Neural progenitor cell (in vitro differentiated cells): ENCODE measurements around the gene HM13. TPM values are rescaled to one million over a fixed set of nuclear protein-coding genes. Genes with fewer than 3 reads are reported as not detected.
"Not testable (repeated sequence)": the region's sequence is repeated elsewhere in the genome, so short reads cannot be mapped to it uniquely, and the experiment has no call there.

Source experiments
- DNase-seq: peaks from one replicate; pipeline ENCODE4 v3.0.0-alpha.2; 2016; ENCODE audit warnings: low spot score
- H2AFZ ChIP-seq: fragments of 200-600 bp; sonication (generic); replicated peaks from 2 replicates; pipeline ENCODE4 v1.6.1; 2016; ENCODE audit warnings: antibody characterized with exemption
- H3F3A ChIP-seq: fragments of 200-600 bp; sonication (generic); 2 replicates; pipeline ENCODE4 v1.6.1; 2016; ENCODE audit warnings: antibody characterized with exemption, low read depth
- H3K27ac ChIP-seq: fragments of 200-600 bp; sonication (generic); 2 replicates; pipeline ENCODE4 v1.5.1; 2016; ENCODE audit warnings: mild to moderate bottlenecking
- H3K27me3 ChIP-seq: fragments of 200-600 bp; sonication (generic); 2 replicates; pipeline ENCODE4 v1.6.1; 2016; ENCODE audit warnings: mild to moderate bottlenecking, moderate library complexity
- H3K36me3 ChIP-seq: fragments of 200-600 bp; sonication (generic); 2 replicates; pipeline ENCODE4 v1.5.1; 2016
- H3K4me1 ChIP-seq: fragments of 200-600 bp; sonication (generic); 2 replicates; pipeline ENCODE4 v1.6.1; 2016; ENCODE audit warnings: mixed run types
- H3K4me2 ChIP-seq: fragments of 200-600 bp; sonication (generic); 2 replicates; pipeline ENCODE4 v1.6.1; 2016
- H3K4me3 ChIP-seq: fragments of 200-600 bp; sonication (generic); 2 replicates; pipeline ENCODE4 v1.5.1; 2016
- H3K79me2 ChIP-seq: fragments of 200-600 bp; sonication (generic); 2 replicates; pipeline ENCODE4 v1.6.1; 2016; ENCODE audit warnings: low read depth
- H3K9ac ChIP-seq: fragments of 200-600 bp; sonication (generic); 2 replicates; pipeline ENCODE4 v1.6.1; 2016
- H3K9me3 ChIP-seq: fragments of 200-600 bp; sonication (generic); 2 replicates; pipeline ENCODE4 v1.5.1; 2016; ENCODE audit warnings: low read depth
- H4K20me1 ChIP-seq: fragments of 200-600 bp; sonication (generic); 2 replicates; pipeline ENCODE4 v1.6.1; 2016; ENCODE audit warnings: low read depth
- H3K27ac Mint-ChIP-seq: 3 replicates; pipeline ENCODE4 v1.8.0; 2021; ENCODE audit warnings: mixed read lengths
- H3K27me3 Mint-ChIP-seq: 2 replicates; pipeline ENCODE4 v1.8.0; 2022; ENCODE audit warnings: low read depth, mild to moderate bottlenecking, inconsistent platforms, moderate library complexity, mixed read lengths; ENCODE audit not compliant: insufficient read depth
- H3K36me3 Mint-ChIP-seq: 3 replicates; pipeline ENCODE4 v1.8.0; 2021; ENCODE audit warnings: mixed read lengths
- H3K4me1 Mint-ChIP-seq: 3 replicates; pipeline ENCODE4 v1.8.0; 2021; ENCODE audit warnings: mixed read lengths
- H3K4me3 Mint-ChIP-seq: 3 replicates; pipeline ENCODE4 v1.8.0; 2021; ENCODE audit warnings: mild to moderate bottlenecking, moderate library complexity, mixed read lengths
- H3K9me3 Mint-ChIP-seq: 3 replicates; pipeline ENCODE4 v1.8.0; 2020; ENCODE audit warnings: mixed read lengths
- EZH2 ChIP-seq: fragments of 200-600 bp; sonication (generic); IDR thresholded peaks from 2 replicates; pipeline ENCODE4 v1.6.1; 2017; ENCODE audit warnings: antibody characterized with exemption, mild to moderate bottlenecking, moderate library complexity
- EZH2phosphoT487 ChIP-seq: fragments of 200-600 bp; sonication (generic); IDR thresholded peaks from 2 replicates; pipeline ENCODE4 v1.6.1; 2017; ENCODE audit warnings: antibody characterized with exemption
- total RNA-seq: library from RNA; depleted of rRNA; stranded (reverse); fragments of >200 nt; gene quantifications from 2 replicates; pipeline ENCODE4 v1.2.3, GENCODE V29; 2015; ENCODE audit warnings: low replicate concordance
- TF ChIP-seq, protein P1 (sequence below): fragments of 200-600 bp; sonication (generic); IDR thresholded peaks from 2 replicates; pipeline ENCODE4 v1.5.1; 2017; ENCODE audit warnings: antibody characterized with exemption, mild to moderate bottlenecking

HM13 gene
- total RNA-seq, 1 donor from 2014 or later = 46.2 TPM

DNA sequence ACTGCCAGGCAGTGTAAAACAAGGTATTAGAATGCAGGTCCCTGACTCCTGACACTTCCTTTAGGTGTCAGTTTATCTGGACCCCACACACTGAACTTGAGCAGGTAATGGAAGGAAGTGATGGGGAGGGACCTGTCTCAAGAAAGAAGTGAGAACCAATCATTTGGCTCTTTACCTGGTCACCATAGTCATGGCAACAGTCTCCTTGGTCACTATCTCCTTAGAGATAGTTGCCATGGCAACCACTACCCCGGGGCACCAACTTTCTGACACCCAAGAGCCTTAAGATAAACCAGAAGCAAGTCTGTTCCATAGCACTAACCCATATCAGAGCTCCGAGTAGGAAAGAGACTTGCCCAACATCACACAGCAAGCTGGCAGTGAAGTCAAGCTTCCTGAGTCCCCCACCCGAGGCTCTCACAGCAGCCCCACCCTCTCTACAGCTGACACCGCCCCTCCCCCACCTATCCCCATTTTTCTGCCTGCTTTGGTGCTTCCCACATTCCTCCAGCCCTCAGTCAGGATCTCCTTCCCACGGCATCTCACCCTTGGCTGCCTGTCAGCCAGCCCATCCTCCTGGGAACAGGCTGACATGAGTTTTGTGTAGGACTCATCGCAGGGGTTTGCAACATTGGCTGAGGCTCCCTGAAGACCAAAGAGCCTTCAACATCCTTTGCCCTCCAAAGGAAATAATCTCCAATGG is 16.3 kb upstream of the HM13 start:
- Histone ChIP-seq H3K79me2 (no peaks in the 10 kb centered on the region), H2AFZ (no peak overlapping the region), H3F3A (no peaks in the 10 kb centered on the region), H3K4me3 (no peak overlapping the region), H4K20me1 (no peaks in the 10 kb centered on the region), H3K4me2 (no peak overlapping the region), H3K36me3 (no peaks in the 10 kb centered on the region), H3K27ac (no peak overlapping the region), H3K9ac (no peak overlapping the region), H3K27me3 (no peaks in the 10 kb centered on the region), H3K4me1 (no peaks in the 10 kb centered on the region), H3K9me3 (peaks cover 4% of the 10 kb centered on the region)
- Mint-ChIP-seq H3K36me3 (no peaks in the 10 kb centered on the region), H3K4me1 (peaks cover 4% of the 10 kb centered on the region), H3K27me3 (peaks cover 22% of the 10 kb centered on the region), H3K4me3 (no peak overlapping the region), H3K27ac (no peak overlapping the region), H3K9me3 (no peaks in the 10 kb centered on the region)
- TF ChIP-seq EZH2phosphoT487 (no peak), EZH2 (no peak)
- TF ChIP-seq, protein P1, sequence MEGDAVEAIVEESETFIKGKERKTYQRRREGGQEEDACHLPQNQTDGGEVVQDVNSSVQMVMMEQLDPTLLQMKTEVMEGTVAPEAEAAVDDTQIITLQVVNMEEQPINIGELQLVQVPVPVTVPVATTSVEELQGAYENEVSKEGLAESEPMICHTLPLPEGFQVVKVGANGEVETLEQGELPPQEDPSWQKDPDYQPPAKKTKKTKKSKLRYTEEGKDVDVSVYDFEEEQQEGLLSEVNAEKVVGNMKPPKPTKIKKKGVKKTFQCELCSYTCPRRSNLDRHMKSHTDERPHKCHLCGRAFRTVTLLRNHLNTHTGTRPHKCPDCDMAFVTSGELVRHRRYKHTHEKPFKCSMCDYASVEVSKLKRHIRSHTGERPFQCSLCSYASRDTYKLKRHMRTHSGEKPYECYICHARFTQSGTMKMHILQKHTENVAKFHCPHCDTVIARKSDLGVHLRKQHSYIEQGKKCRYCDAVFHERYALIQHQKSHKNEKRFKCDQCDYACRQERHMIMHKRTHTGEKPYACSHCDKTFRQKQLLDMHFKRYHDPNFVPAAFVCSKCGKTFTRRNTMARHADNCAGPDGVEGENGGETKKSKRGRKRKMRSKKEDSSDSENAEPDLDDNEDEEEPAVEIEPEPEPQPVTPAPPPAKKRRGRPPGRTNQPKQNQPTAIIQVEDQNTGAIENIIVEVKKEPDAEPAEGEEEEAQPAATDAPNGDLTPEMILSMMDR = no peak
- no peak for DNase-seq

DNA sequence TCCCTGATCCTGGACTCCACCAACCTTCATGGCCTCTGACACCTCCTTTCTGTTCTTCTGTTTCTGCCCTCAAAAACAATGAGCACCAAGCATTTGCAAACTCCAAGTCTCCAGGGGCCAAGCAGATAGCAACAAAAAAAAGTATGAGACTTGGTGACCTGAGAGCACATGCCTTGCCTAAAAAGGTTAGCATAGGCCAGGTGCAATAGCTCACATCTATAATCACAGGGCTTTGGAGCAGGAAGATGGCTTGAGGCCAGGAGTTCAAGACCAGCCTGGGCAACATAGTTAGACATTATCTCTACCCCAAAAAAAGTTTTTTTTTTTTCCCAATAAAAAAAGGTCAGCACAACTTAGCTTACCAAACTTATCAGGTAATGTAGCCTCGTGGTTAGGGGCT is 13.7 kb upstream of the HM13 start:
- no peaks in the 10 kb centered on the region for H3K9me3 Mint-ChIP-seq

DNA sequence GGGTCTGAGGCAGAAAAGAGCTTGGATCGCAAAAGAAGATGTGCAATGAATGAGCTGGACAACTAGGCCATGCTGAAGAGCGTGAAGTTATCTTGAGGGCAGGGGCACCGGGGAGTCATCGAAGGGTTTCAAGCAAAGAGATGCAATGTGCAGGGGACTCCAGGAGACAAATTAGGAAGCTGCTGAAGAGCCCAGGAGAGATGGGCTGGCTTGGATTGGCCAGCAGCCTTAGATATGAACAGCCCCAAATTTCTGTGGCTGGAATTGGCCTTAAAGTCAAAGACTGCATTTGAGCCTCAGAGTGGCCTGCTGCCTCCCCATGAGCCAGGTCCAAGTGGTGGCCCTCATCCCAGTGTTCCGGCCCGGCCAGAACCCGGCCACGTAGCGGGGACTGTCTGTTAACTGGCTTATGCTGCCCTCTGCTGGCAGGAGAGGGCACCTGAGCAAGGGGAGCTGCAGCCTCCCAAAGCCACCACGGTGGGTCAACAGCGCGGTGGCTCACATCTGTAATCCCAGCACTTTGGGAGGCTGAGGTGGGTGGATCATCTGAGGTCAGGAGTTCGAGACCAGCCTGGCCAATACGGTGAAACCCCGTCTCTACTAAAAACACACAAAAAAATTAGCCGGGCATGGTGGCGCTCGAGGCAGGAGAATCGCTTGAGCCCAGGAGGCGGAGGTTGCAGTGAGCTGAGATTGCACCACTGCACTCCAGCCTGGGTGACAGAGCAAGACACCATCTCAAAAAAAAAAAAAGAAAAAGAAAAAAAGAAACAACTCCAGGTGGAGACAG is 11.2 kb upstream of the HM13 start:
- H3K4me3 ChIP-seq, H2AFZ ChIP-seq, H3K79me2 ChIP-seq, H3K27ac ChIP-seq, H3K9ac ChIP-seq, H3K4me3 Mint-ChIP-seq, H3K36me3 ChIP-seq, H3K9me3 ChIP-seq, H3K9me3 Mint-ChIP-seq, H3K4me2 ChIP-seq, H3K27ac Mint-ChIP-seq, H3K4me1 Mint-ChIP-seq, H3K27me3 ChIP-seq, H4K20me1 ChIP-seq, H3F3A ChIP-seq, H3K4me1 ChIP-seq, H3K36me3 Mint-ChIP-seq: not testable (repeated sequence)
- DNase-seq = peak; percentile 88
- TF ChIP-seq, protein P1 = peak; percentile 90
- H3K27me3 Mint-ChIP-seq = peaks cover 20% of the 10 kb centered on the region

More for the DNA sequence above, 13.7 kb upstream of the HM13 start:
- Mint-ChIP-seq H3K4me1 (peaks cover 4% of the 10 kb centered on the region), H3K27me3 (peaks cover 23% of the 10 kb centered on the region), H3K4me3 (no peak overlapping the region), H3K36me3 (no peaks in the 10 kb centered on the region), H3K27ac (no peak overlapping the region)
- H3K79me2 ChIP-seq = no peaks in the 10 kb centered on the region
- H3K4me1 ChIP-seq = no peaks in the 10 kb centered on the region
- H3K4me3 ChIP-seq = no peak overlapping the region
- no peaks in the 10 kb centered on the region for H4K20me1 ChIP-seq
- H3K9me3 ChIP-seq = no peaks in the 10 kb centered on the region
- H3K4me2 ChIP-seq = no peak overlapping the region
- H3F3A ChIP-seq = no peaks in the 10 kb centered on the region
- no peak for DNase-seq
- no peak overlapping the region for H2AFZ ChIP-seq
- H3K27ac ChIP-seq = no peak overlapping the region
- H3K36me3 ChIP-seq = no peaks in the 10 kb centered on the region
- TF ChIP-seq EZH2 = no peak
- TF ChIP-seq EZH2phosphoT487 = no peak
- TF ChIP-seq, protein P1 = no peak
- H3K9ac ChIP-seq = no peak overlapping the region
- H3K27me3 ChIP-seq = no peaks in the 10 kb centered on the region
